OCI-LY7 (cell line): ENCODE measurements around the gene RCC1. TPM values are rescaled to one million over a fixed set of nuclear protein-coding genes. Genes with fewer than 3 reads are reported as not detected.
"Not testable (repeated sequence)": the region's sequence is repeated elsewhere in the genome, so short reads cannot be mapped to it uniquely, and the experiment has no call there.

Source experiments
- BruUV-seq: library from RNA; stranded (reverse); fragments of 400-500 nt; replicated peaks from 2 replicates; lab custom pipeline; 2021; lab: Mats Ljungman, UMichigan
- CTCF ChIA-PET: fragments of 300-600 bp; sonication (Branson Sonifier 250); formaldehyde crosslinking; loops from one replicate; lab custom pipeline; 2022; ENCODE audit warnings: antibody characterized with exemption; ENCODE audit not compliant: unreplicated experiment; lab: Charles Lee
- POLR2A ChIA-PET: fragments of 300-600 bp; sonication (Branson Sonifier 250); formaldehyde crosslinking; loops from one replicate; lab custom pipeline; 2022; ENCODE audit warnings: antibody characterized with exemption; lab: Charles Lee
- DNase-seq: peaks from one replicate; pipeline ENCODE4 v3.0.0-alpha.2; 2015; ENCODE audit warnings: low spot score
- H2AFZ ChIP-seq: fragments of 200-600 bp; sonication (generic), shearing (Covaris generic); 2 replicates; pipeline ENCODE4 v1.6.1; 2014; ENCODE audit warnings: mild to moderate bottlenecking, antibody characterized with exemption, low read length, moderate library complexity
- H3K27ac ChIP-seq: fragments of 200-600 bp; sonication (generic); 2 replicates; pipeline ENCODE4 v1.5.1; 2014; ENCODE audit warnings: mixed run types, low read depth, mild to moderate bottlenecking, moderate library complexity, low read length, inconsistent platforms; ENCODE audit not compliant: poor library complexity, severe bottlenecking
- H3K36me3 ChIP-seq: fragments of 200-600 bp; sonication (generic); 2 replicates; pipeline ENCODE4 v1.6.1; 2014; ENCODE audit warnings: mild to moderate bottlenecking, antibody characterized with exemption, low read length, moderate library complexity, mixed read lengths; ENCODE audit not compliant: insufficient read depth
- H3K4me1 ChIP-seq: fragments of 200-600 bp; sonication (generic); 2 replicates; pipeline ENCODE4 v1.5.1; 2014; ENCODE audit warnings: mild to moderate bottlenecking, low read length; ENCODE audit not compliant: insufficient read depth, poor library complexity, severe bottlenecking
- H3K4me2 ChIP-seq: fragments of 200-600 bp; sonication (generic); 2 replicates; pipeline ENCODE4 v1.6.1; 2014; ENCODE audit warnings: mild to moderate bottlenecking, low read length
- H3K4me3 ChIP-seq: fragments of 200-600 bp; sonication (generic); 2 replicates; pipeline ENCODE4 v1.5.1; 2014; ENCODE audit warnings: mild to moderate bottlenecking, low read depth, low read length; ENCODE audit not compliant: poor library complexity, severe bottlenecking
- H3K79me2 ChIP-seq: fragments of 200-600 bp; sonication (generic); 2 replicates; pipeline ENCODE4 v1.6.1; 2016; ENCODE audit warnings: low read depth, mild to moderate bottlenecking, low read length, moderate library complexity, mixed read lengths; ENCODE audit not compliant: insufficient read depth
- H3K9me2 ChIP-seq: fragments of 200-600 bp; sonication (generic); 2 replicates; pipeline ENCODE4 v1.6.1; 2016; ENCODE audit warnings: mild to moderate bottlenecking, low read length, mixed read lengths; ENCODE audit not compliant: insufficient read depth
- H3K9me3 ChIP-seq: fragments of 200-600 bp; sonication (generic); 2 replicates; pipeline ENCODE4 v1.6.1; 2014; ENCODE audit warnings: mild to moderate bottlenecking, mixed run types, low read length, mixed read lengths
- H4K20me1 ChIP-seq: fragments of 200-600 bp; sonication (generic); 2 replicates; pipeline ENCODE4 v1.6.1; 2014; ENCODE audit warnings: mild to moderate bottlenecking, antibody characterized with exemption, low read length, moderate library complexity, mixed read lengths; ENCODE audit not compliant: insufficient read depth
- EZH2phosphoT487 ChIP-seq: fragments of 200-600 bp; sonication (generic); IDR thresholded peaks from 2 replicates; pipeline ENCODE4 v1.6.1; 2018; ENCODE audit warnings: low read depth, borderline replicate concordance, mild to moderate bottlenecking, mixed run types, antibody characterized with exemption, low read length, moderate library complexity, mixed read lengths
- intact Hi-C: fragments of 100-400 bp; cut with micrococcal nuclease; formaldehyde crosslinking; loops from one replicate; pipeline ENCODE4 v1.10.0; 2022; ENCODE audit not compliant: unreplicated experiment
- total RNA-seq, 2 experiments: library from RNA; depleted of rRNA in 1 of 2; stranded (reverse); fragments of >200 nt in 1 of 2; shearing (Covaris generic) in 1 of 2; gene quantifications; 2 replicates each; pipeline ENCODE4 v1.2.3, GENCODE V29; 2014 to 2022
- TF ChIP-seq, protein P1 (sequence below): fragments of 200-600 bp; sonication (generic); conservative IDR thresholded peaks from 2 replicates; pipeline ENCODE4 v1.5.1; 2014; ENCODE audit warnings: mild to moderate bottlenecking, antibody characterized with exemption, low read length, moderate library complexity, mixed read lengths

RCC1 gene
- total RNA-seq, 2 experiments from 2014 or later: 87.6 to 108 TPM

DNA sequence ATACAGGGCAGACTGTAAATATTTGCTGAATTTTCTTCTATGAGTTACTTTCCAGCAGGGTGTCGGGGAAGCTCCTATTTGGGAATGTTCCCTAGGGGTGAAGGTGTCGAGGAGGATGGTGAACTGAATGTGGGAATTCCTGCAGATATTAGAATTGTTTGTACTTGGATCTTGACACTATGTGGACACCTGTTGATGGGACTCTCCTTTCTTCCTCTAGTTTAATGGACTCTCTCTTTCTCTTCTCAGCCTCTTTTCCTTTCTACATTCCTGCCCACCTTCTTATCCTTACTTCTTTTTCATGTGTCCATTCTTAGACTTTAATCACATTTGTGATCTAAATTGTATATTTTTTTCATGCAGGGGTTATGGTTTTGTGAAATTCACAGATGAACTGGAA, 61.1 kb downstream of the RCC1 start:
- POLR2A ChIA-PET: no interaction called here

DNA sequence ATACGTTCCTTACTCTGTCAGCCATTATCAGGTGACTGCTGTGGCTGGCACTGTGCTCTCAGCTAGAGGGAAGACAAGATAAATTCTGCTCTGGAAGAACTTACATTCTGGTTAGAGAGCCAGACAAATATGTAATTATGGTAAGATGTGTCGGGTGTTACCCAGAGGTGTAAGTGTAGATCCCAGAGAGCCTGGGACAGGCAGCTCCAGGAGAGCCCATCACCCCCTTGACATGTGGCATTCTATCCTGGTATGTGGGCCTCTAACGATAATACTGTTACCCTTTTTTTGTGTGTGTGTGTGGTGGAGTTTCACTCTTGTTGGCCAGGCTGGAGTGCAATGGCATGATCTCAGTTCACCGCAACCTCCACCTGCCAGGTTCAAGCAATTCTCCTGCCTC, 66.1 kb downstream of the RCC1 start:
- DNase-seq: no peak
- ChIA-PET CTCF (no interaction called here), POLR2A (interaction anchor here (2.3 kb wide), 1 partner anchor 10 kb away, joined by 6 read pairs; no protein-coding TSS in a partner anchor)
- Histone ChIP-seq H3K4me2 (no peak overlapping the region), H4K20me1 (no peaks in the 10 kb centered on the region), H3K9me2 (no peaks in the 10 kb centered on the region), H3K27ac (no peak overlapping the region), H3K4me3 (no peak overlapping the region), H3K9me3 (no peaks in the 10 kb centered on the region), H3K4me1 (no peaks in the 10 kb centered on the region), H3K79me2 (no peaks in the 10 kb centered on the region), H3K36me3 (peaks cover 64% of the 10 kb centered on the region), H2AFZ (no peak overlapping the region)
- no TSS peak for BruUV-seq
- no peak for TF ChIP-seq EZH2phosphoT487
- TF ChIP-seq, protein P1, sequence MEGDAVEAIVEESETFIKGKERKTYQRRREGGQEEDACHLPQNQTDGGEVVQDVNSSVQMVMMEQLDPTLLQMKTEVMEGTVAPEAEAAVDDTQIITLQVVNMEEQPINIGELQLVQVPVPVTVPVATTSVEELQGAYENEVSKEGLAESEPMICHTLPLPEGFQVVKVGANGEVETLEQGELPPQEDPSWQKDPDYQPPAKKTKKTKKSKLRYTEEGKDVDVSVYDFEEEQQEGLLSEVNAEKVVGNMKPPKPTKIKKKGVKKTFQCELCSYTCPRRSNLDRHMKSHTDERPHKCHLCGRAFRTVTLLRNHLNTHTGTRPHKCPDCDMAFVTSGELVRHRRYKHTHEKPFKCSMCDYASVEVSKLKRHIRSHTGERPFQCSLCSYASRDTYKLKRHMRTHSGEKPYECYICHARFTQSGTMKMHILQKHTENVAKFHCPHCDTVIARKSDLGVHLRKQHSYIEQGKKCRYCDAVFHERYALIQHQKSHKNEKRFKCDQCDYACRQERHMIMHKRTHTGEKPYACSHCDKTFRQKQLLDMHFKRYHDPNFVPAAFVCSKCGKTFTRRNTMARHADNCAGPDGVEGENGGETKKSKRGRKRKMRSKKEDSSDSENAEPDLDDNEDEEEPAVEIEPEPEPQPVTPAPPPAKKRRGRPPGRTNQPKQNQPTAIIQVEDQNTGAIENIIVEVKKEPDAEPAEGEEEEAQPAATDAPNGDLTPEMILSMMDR: no peak
- intact Hi-C loops: no loop called here

More for the DNA sequence above, 61.1 kb downstream of the RCC1 start:
- Histone ChIP-seq H3K4me1 (no peaks in the 10 kb centered on the region), H3K4me2 (no peak overlapping the region), H4K20me1 (no peaks in the 10 kb centered on the region), H3K27ac (no peak overlapping the region), H3K9me3 (no peaks in the 10 kb centered on the region), H3K79me2 (no peaks in the 10 kb centered on the region), H3K4me3 (no peak overlapping the region), H3K36me3 (peaks cover 77% of the 10 kb centered on the region), H3K9me2 (no peaks in the 10 kb centered on the region), H2AFZ (no peak overlapping the region)
- intact Hi-C loops: no loop called here
- BruUV-seq: no TSS peak
- TF ChIP-seq, protein P1: no peak
- TF ChIP-seq EZH2phosphoT487: no peak
- DNase-seq: no peak
- CTCF ChIA-PET: no interaction called here

DNA sequence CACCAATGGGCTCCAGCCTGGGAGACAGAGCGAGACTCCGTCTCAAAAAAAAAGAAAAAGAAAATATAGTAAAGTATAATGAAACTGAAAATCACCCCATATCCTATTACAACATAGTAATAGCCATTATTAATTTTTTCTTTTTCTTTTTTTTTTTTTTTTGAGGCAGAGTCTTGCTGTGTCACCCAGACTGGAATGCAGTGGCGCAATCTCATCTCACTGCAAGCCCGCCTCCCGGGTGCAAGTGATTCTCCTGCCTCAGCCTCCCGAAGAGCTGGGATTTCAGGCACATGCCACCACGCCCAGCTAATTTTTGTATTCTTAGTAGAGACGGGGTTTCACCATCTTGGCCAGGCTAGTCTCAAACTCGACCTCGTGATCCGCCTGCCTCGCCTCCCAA, 67.0 kb downstream of the RCC1 start:
- intact Hi-C loops, H3K4me2 ChIP-seq, DNase-seq, H2AFZ ChIP-seq, H3K9me2 ChIP-seq, H4K20me1 ChIP-seq, H3K4me3 ChIP-seq, H3K4me1 ChIP-seq, H3K79me2 ChIP-seq, H3K27ac ChIP-seq, H3K9me3 ChIP-seq, BruUV-seq, CTCF ChIA-PET: not testable (repeated sequence)
- POLR2A ChIA-PET: interaction anchor here (0.7 kb wide), 1 partner anchor 76 kb away, joined by 6 read pairs; no protein-coding TSS in a partner anchor
- H3K36me3 ChIP-seq: peaks cover 64% of the 10 kb centered on the region
